Bronchial epithelial cell (primary cell): ENCODE measurements around the gene CHST13. TPM values are rescaled to one million over a fixed set of nuclear protein-coding genes. Genes with fewer than 3 reads are reported as not detected.

Experiments used
- DNase-seq: peaks from one replicate; pipeline ENCODE4 v3.0.0-alpha.2; 2010; ENCODE audit warnings: low read depth
- FAIRE-seq: peaks from 2 replicates; lab custom pipeline; 2011; peaks lifted over from hg19 to GRCh38; lab: Jason Lieb, UNC
- H3K27me3 ChIP-seq: 2 replicates; pipeline ENCODE4 v1.5.1; 2011; ENCODE audit warnings: low read length; ENCODE audit not compliant: control insufficient read depth, insufficient read depth
- H3K36me3 ChIP-seq: 2 replicates; pipeline ENCODE4 v1.5.1; 2011; ENCODE audit warnings: low read length; ENCODE audit not compliant: control insufficient read depth, insufficient read depth
- H3K4me3 ChIP-seq: 2 replicates; pipeline ENCODE4 v1.5.1; 2011; ENCODE audit warnings: mild to moderate bottlenecking, low read depth, low read length, control low read depth
- CTCF ChIP-seq: IDR thresholded peaks from 2 replicates; pipeline ENCODE4 v1.5.1; 2011; ENCODE audit warnings: mild to moderate bottlenecking, moderate library complexity, low read length, control low read depth, inconsistent platforms; ENCODE audit not compliant: insufficient read depth, severe bottlenecking
- total RNA-seq: library from RNA; depleted of rRNA; stranded (reverse); fragments of >200 nt; gene quantifications from 2 replicates; pipeline ENCODE4 v1.2.1, GENCODE V29; 2014

CHST13 gene
- total RNA-seq, 1 donor from 2014 or later = not detected

GRCh38 chr3:126485176-126485897 lies 38.6 kb upstream of the CHST13 start:
- FAIRE-seq (no peak), DNase-seq (no peak)
- Histone ChIP-seq H3K4me3 (no peak overlapping the region), H3K36me3 (no peaks in the 10 kb centered on the region), H3K27me3 (no peaks in the 10 kb centered on the region)
- no peak for TF ChIP-seq CTCF

GRCh38 chr3:126485956-126486355 lies 38.0 kb upstream of the CHST13 start:
- no peak overlapping the region for H3K4me3 ChIP-seq
- FAIRE-seq = no peak
- TF ChIP-seq CTCF = no peak
- no peaks in the 10 kb centered on the region for H3K27me3 ChIP-seq
- DNase-seq = no peak
- H3K36me3 ChIP-seq = no peaks in the 10 kb centered on the region

GRCh38 chr3:126486360-126486847 lies 37.6 kb upstream of the CHST13 start:
- FAIRE-seq (peak; percentile 66), DNase-seq (peak; percentile 43)
- Histone ChIP-seq H3K4me3 (no peak overlapping the region), H3K36me3 (no peaks in the 10 kb centered on the region), H3K27me3 (no peaks in the 10 kb centered on the region)
- TF ChIP-seq CTCF = no peak

- H3K27me3 ChIP-seq = no peaks in the 10 kb centered on the region
- FAIRE-seq = no peak
- no peaks in the 10 kb centered on the region for H3K36me3 ChIP-seq
- no peak overlapping the region for H3K4me3 ChIP-seq
- TF ChIP-seq CTCF = no peak
- DNase-seq = peak; percentile 58
Measured at GRCh38 chr3:126487151-126487771, 36.7 kb upstream of the CHST13 start.

- DNase-seq = no peak
- no peaks in the 10 kb centered on the region for H3K27me3 ChIP-seq
- H3K4me3 ChIP-seq = no peak overlapping the region
- TF ChIP-seq CTCF = no peak
- FAIRE-seq = no peak
- H3K36me3 ChIP-seq = no peaks in the 10 kb centered on the region
Measured at GRCh38 chr3:126488185-126488584, 35.8 kb upstream of the CHST13 start.
